Activated T-cell treated with anti-CD3 and anti-CD28 coated beads for 4 hours (primary cell): ENCODE measurements around the gene DAGLA.

ENCODE experiments used
- DNase-seq: peaks from one replicate; pipeline ENCODE4 v3.0.0-alpha.2; 2020

The DAGLA gene

GRCh38 chr11:61693922-61694601 is 13.9 kb downstream of the DAGLA start:
- no peak for DNase-seq

- DNase-seq, result no peak
These were observed 14.4 kb downstream of the DAGLA start for GRCh38 chr11:61694602-61694939.

- DNase-seq, result no peak
These were observed 14.9 kb downstream of the DAGLA start for GRCh38 chr11:61694946-61695706.

- DNase-seq, result peak; percentile 89
These were observed 15.7 kb downstream of the DAGLA start for GRCh38 chr11:61695917-61696316.

- no peak for DNase-seq
These were observed 16.4 kb downstream of the DAGLA start for GRCh38 chr11:61696602-61697001.

- no peak for DNase-seq
These were observed 16.9 kb downstream of the DAGLA start for GRCh38 chr11:61697078-61697502.

- no peak for DNase-seq
These were observed 17.6 kb downstream of the DAGLA start for GRCh38 chr11:61697764-61698163.

GRCh38 chr11:61698173-61698948 is 18.2 kb downstream of the DAGLA start:
- no peak for DNase-seq

GRCh38 chr11:61699737-61700160 is 19.6 kb downstream of the DAGLA start:
- no peak for DNase-seq

- DNase-seq, result no peak
These were observed 20.0 kb downstream of the DAGLA start for GRCh38 chr11:61700212-61700611.

GRCh38 chr11:61700720-61701119 is 20.5 kb downstream of the DAGLA start:
- DNase-seq, result no peak

GRCh38 chr11:61701242-61701886 is 21.2 kb downstream of the DAGLA start:
- DNase-seq, result no peak

- no peak for DNase-seq
These were observed 22.6 kb downstream of the DAGLA start for GRCh38 chr11:61702701-61703312.

- DNase-seq, result no peak
These were observed 24.6 kb downstream of the DAGLA start for GRCh38 chr11:61704838-61705237.

- DNase-seq, result no peak
These were observed 26.5 kb downstream of the DAGLA start for GRCh38 chr11:61706452-61707400.

GRCh38 chr11:61707574-61707973 is 27.4 kb downstream of the DAGLA start:
- DNase-seq, result no peak

GRCh38 chr11:61709110-61709509 is 28.9 kb downstream of the DAGLA start:
- DNase-seq, result no peak

GRCh38 chr11:61709572-61709971 is 29.4 kb downstream of the DAGLA start:
- no peak for DNase-seq

- DNase-seq, result no peak
These were observed 29.8 kb downstream of the DAGLA start for GRCh38 chr11:61710019-61710418.

- DNase-seq, result no peak
These were observed 30.8 kb downstream of the DAGLA start for GRCh38 chr11:61711037-61711436.

- no peak for DNase-seq
These were observed 31.3 kb downstream of the DAGLA start for GRCh38 chr11:61711498-61711897.

- no peak for DNase-seq
These were observed 32.1 kb downstream of the DAGLA start for GRCh38 chr11:61712314-61712713.
